Measurements from ENCODE around the gene OR5D16.
"Not testable (repeated sequence)": the region's sequence is repeated elsewhere in the genome, so short reads cannot be mapped to it uniquely, and the experiment has no call there.

The OR5D16 gene

GRCh38 chr11:55852141-55852540, 13.6 kb downstream of the OR5D16 start:
- TF ChIP-seq TAF1 (IDR thresholded peaks at IDR 0.05; ENCODE audit: low read depth, low read length) (no peak), SPI1 (IDR thresholded peaks at IDR 0.05; ENCODE audit: low read depth, low read length) (no peak)
- FAIRE-seq (no peak), DNase-seq (ENCODE audit: insufficient read length, low spot score) (no peak)

- FAIRE-seq (no peak), DNase-seq (ENCODE audit: insufficient read length, low spot score) (no peak)
- no peak for TF ChIP-seq SPI1 (IDR thresholded peaks at IDR 0.05; ENCODE audit: low read depth, low read length)
- TF ChIP-seq POLR2A (IDR thresholded peaks at IDR 0.05; ENCODE audit: low read depth, low read length): no peak
- no peak for TF ChIP-seq POU2F2 (IDR thresholded peaks at IDR 0.05; ENCODE audit: low read depth, low read length)
- no peak for TF ChIP-seq TAF1 (IDR thresholded peaks at IDR 0.05; ENCODE audit: low read depth, low read length)
- no peak for TF ChIP-seq PAX5 (IDR thresholded peaks at IDR 0.05; ENCODE audit: insufficient read depth, low read length, severe bottlenecking)
- no peak for TF ChIP-seq POLR2AphosphoS5 (IDR thresholded peaks at IDR 0.05; ENCODE audit: low read depth, low read length)
Measured at GRCh38 chr11:55854704-55855103, 16.2 kb downstream of the OR5D16 start.

- FAIRE-seq; DNase-seq (ENCODE audit: insufficient read length, low spot score): not testable (repeated sequence)
Measured at GRCh38 chr11:55867354-55867753, 28.8 kb downstream of the OR5D16 start.

GRCh38 chr11:55872731-55873130, 34.2 kb downstream of the OR5D16 start:
- DNase-seq (ENCODE audit: insufficient read length, low spot score); FAIRE-seq: not testable (repeated sequence)

- DNase-seq (ENCODE audit: insufficient read length, low spot score); FAIRE-seq: not testable (repeated sequence)
Measured at GRCh38 chr11:55873146-55873545, 34.6 kb downstream of the OR5D16 start.

GRCh38 chr11:55882997-55883396, 44.4 kb downstream of the OR5D16 start, which contains the start of gene TRIM51:
TSS of gene TRIM51 (plus strand) at chr11:55883297. CDS start at chr11:55885429, 2,132 bp downstream.
- not testable (repeated sequence) for FAIRE-seq; DNase-seq (ENCODE audit: insufficient read length, low spot score)

GRCh38 chr11:55884995-55885394, 46.4 kb downstream of the OR5D16 start:
- DNase-seq (ENCODE audit: insufficient read length, low spot score); FAIRE-seq: not testable (repeated sequence)

- not testable (repeated sequence) for FAIRE-seq; DNase-seq (ENCODE audit: insufficient read length, low spot score)
Measured at GRCh38 chr11:55885481-55885880, 46.9 kb downstream of the OR5D16 start.

Data from GM12891 (cell line).